GM18909 (cell line): ENCODE measurements around the gene TBC1D8B.
A peak's percentile ranks its signal among the peaks of the same experiment; 100 is the strongest.

Experiments used
- ATAC-seq: cut with Tn5 transposase; IDR thresholded peaks from one replicate; pipeline ENCODE4 v1.9.1; 2021; ENCODE audit warnings: mild to moderate bottlenecking; ENCODE audit not compliant: unreplicated experiment, poor library complexity

The TBC1D8B gene

DNA sequence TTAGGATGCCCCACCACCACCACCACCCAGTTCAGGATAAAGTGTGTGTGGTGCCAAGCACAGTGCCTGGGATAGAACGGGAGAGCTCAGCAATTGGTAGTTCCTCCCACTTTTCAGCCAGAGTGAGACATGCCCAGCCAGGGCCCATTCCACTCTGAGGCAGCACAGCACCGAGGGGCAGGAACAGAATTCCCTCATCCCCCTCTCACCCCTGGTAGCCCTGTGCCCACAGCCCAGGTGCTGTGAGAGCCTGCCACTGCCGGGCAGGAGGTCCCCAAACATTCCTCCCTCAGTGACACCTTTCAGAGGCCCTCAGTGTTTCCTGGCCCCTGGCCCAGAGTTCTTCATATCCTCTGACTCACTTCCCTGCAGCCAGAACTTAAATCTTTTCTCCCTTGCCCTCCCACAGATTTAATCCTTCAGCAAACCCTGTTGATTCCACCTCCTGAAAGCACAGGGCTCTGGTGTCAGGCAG is 92.5 kb downstream of the TBC1D8B start:
- no peak for ATAC-seq

- ATAC-seq: no peak
Observed at GRCh38 chrX:106897259-106897658, 94.8 kb downstream of the TBC1D8B start.

DNA sequence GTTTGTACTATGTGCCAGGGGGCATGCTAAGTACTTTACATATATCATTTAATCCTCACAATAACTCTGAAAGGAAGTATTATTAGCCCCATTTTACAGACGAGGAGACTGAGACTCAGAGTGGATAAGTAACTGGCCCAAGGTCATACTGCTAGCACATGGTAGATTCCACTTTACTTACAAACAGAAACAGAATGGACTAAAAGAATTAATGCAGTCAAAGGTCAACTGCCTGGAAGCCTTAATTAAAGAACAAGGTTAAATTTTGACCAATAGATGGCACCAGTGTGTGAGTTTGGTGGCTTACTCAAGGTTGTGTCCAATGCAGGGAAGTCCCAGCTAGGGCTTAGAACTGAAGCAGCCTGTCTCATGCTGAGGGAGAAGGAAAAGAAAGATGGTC is 96.0 kb downstream of the TBC1D8B start:
- peak; percentile 78 for ATAC-seq

DNA sequence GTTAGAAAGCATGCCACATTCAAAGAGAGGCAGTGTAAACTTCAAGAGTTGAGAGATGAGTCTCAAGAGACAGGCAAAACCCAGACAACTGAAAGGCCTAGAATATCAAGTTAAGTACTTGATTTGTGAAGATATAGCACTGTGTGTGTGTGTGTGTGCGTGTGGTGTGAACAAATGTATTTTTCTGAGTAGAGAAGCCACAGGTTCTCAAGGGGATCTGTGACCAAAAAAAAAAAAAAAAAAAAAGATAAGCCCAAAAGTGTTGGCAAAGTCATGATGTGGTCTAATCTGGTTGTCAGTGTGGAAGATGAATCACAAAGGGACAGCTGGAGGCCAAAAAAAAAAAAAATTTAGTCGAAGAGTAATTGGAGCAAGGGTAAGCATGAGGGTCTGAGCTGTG is 96.8 kb downstream of the TBC1D8B start:
- no peak for ATAC-seq

- ATAC-seq: no peak
Observed at GRCh38 chrX:106899841-106900240, 97.4 kb downstream of the TBC1D8B start.

GRCh38 chrX:106901341-106901740 is 98.9 kb downstream of the TBC1D8B start:
- no peak for ATAC-seq

GRCh38 chrX:106901781-106902219 is 99.3 kb downstream of the TBC1D8B start:
- ATAC-seq: no peak

- ATAC-seq: no peak
Observed at GRCh38 chrX:106902684-106903083, 100.2 kb downstream of the TBC1D8B start.

DNA sequence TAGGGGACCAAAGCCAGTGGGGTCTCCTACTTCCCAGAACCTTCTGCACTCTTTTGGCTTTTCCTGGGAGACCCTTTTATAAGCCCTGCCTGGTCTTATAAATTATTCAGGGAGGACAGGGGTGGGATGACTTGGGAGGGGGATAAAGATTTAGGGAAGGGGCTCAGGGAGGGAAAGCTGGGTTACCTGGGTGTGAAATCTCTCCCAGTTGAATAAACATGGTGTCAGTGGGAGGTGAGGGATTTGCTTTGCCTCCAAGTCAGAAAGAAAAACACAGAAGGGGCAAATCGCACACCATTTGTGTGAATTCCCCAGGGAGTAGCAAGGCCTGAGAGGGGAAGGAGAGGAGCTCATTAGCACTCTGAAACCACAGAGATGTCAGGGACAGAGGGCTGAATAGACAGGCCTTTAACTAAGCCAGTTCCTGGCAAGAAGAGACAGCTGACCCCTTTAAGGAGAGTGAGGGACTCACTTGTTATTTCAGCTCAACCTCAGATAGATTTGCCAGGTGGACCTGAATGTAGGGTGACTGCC is 100.9 kb downstream of the TBC1D8B start, which contains the start of gene RIPPLY1:
Gene RIPPLY1, minus strand, starts transcription at position 51 of the 534 bp plus-strand sequence. CDS start 54 bp downstream, outside the sequence.
- ATAC-seq: no peak

DNA sequence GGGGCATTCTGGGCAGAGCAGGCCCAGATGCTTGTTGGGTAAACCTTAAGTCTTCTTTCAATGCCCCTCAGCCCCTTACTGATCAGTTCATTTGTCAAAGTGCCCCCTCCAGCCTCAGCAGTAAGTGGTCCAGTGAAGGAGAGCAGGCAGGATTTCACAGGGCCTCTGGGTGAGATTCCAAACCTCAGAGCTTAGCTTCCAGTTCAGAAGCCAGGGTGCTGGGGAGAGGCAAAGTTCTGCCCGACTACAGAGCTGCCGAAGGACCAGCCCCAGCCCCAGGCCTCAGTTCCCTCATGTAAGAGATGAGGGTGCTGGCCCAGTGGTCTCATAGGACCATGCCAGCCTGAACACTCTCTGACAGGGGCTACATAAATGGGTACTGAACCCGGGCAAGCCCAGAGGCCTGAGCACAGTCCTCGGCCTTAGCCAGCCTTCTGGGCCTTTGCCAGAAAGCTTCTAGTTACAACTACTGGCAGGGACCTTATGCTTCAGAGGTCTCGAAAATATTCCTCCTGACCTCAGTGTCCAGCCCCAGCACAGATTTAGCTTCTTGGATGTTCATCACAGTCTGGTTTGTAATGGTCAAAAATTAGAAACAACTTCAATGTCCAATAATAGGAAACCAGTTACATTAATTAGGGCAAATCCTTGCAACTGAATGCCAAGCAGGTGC is 101.5 kb downstream of the TBC1D8B start:
- ATAC-seq: no peak

DNA sequence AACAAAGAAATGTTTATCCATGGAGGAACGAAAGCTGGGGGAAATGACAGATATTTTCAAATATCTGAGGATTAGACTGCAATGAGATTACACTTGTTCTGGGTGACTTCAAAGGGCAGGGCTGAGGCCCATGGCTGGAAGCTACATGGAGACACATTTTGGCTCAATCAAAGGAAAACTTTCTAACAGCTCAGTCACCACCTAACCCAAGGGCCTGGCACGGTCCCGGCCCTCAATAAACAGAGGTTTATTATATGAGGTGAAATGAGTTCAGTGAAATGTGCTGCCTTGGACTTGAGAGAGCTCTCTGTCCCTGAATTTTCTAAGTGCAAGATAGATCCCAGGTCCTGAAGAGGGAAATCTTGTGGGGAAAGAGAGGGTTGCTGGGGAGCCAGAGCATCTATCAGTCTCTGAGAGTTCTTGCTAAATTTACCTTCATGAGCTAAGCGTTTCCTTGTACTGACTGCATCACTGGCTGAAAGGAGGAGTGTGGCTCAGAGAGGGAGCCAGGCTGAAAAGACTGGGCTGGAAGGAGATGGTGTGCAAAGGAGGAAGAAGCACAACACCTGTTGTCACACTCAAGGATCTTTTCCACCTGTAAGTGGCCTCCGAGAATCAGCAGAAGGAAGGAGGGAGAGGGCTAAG is 102.7 kb downstream of the TBC1D8B start:
- no peak for ATAC-seq

DNA sequence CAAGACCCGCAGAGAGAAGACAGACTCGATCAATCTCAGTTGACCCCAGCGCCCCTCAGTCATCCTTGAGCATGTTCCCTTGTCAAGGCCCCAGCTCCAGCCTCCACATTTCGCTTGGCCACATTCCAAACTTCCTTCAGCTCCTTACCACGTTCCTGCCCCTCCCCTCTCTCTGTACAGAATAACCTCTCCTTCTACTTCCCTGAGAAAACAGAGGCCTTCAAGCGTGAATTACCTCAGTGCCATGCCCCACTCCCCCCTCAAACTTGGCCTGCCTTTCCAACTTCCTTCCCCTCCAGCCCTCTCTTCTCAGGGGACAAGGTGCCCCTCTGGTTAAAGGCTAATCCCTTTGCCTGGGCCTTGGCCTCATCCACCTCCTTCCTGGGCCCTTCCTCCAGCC is 103.9 kb downstream of the TBC1D8B start:
- ATAC-seq: no peak

GRCh38 chrX:106912864-106913263 is 110.4 kb downstream of the TBC1D8B start:
- ATAC-seq: no peak

GRCh38 chrX:106917830-106918500 is 115.5 kb downstream of the TBC1D8B start:
- ATAC-seq: peak; percentile 76

DNA sequence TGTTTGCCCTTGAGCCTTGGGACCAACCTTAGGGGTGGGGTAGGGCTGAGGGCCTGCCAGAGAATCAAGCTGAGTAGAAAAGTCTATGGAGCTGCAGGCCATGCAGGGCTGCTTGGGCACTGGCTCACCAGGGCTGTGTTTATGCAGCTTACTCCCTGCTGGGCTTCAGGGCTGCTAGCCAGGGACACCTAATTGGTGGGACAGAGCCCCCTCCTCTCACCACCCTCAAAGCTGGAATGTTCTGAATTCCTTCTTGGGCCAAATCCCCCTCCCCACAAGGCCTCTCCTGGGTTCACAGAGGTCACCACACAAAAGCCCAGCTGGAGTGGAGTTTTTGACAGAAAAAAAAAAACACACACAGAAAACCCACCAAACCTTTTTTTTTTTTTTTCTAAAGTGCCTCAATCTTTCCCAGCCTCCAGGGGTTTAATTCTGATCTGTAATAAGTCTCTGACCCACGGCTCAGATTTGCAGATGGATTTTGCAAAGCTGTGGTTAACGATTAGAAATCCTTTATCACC is 117.5 kb downstream of the TBC1D8B start, which contains the start of gene CLDN2:
Gene CLDN2, plus strand, starts transcription at position 471 of the 521 bp plus-strand sequence. CDS start 7,827 bp downstream, outside the sequence.
- ATAC-seq: no peak

GRCh38 chrX:106921637-106922036 is 119.2 kb downstream of the TBC1D8B start:
- no peak for ATAC-seq
